ENCODE measurements around the gene MBD3L2.
"Not testable (repeated sequence)": the region's sequence is repeated elsewhere in the genome, so short reads cannot be mapped to it uniquely, and the experiment has no call there.

MBD3L2 gene

DNA sequence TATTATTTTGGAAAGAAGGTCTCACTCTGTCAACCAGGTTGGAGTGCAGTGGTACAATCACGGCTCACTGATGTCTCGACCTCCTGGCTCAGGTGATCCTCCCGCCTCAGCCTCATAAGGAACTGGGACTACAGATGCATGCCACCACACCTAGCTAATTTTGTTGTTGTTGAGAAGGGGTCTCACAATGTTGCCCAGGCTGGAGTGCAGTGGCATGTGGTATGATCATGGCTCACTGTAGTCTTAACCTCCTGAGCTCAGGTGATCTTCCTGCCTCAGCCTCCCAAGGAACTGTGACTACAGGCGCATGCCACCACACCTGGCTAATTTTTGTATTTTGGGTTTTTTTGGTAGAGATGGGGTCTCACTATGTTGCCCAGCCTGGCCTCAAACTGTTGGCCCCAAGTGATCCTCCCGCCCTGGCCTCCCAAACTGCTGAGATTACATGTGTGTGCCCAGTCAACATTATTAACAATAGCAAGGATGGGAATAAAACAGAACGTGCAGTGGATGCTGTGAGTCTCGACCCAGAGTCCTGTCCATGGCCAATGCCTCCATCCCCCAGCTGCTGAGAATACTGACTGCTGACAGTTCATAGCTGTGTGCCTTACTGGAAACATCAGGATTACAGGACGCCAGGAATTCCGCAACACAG, 14.8 kb downstream of the MBD3L2 start:
- no peak for DNase-seq

DNA sequence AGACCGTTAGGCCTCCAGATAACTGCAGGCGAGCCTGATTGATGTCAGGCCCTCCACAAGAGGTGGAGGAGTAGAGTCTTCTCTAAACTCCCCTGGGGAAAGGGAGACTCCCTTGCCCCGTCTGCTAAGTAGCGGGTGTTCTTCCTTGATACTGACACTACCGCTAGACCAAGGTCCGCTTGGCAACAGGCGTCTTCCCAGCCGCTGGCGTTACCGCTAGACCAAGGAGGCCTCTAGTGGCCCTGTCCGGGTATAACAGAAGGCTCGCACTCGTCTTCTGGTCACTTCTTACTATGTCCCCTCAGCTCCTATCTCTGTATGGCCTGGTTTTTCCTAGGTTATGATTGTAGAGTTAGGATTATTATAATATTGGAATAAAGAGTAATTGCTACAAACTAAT, 18.0 kb downstream of the MBD3L2 start:
- not testable (repeated sequence) for DNase-seq

DNA sequence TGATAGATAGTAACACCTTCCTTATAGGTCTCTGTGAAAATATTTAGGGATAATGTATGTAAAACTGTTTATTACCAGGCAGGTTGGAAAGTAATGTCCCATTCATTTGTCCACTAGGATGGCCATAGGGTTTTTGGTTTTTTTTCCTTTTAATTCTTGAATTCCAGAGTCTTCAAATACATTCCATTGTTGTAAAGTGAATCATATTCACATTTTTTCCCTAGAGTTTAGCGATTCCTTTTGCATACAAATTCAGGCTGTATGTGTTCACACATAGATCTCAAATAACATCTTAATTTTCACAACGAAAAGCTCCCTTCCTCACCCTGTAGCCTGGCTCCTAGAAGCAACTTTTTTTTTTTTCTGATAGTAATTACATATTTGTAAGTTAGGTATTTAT, 18.6 kb downstream of the MBD3L2 start:
- DNase-seq, result no peak

DNA sequence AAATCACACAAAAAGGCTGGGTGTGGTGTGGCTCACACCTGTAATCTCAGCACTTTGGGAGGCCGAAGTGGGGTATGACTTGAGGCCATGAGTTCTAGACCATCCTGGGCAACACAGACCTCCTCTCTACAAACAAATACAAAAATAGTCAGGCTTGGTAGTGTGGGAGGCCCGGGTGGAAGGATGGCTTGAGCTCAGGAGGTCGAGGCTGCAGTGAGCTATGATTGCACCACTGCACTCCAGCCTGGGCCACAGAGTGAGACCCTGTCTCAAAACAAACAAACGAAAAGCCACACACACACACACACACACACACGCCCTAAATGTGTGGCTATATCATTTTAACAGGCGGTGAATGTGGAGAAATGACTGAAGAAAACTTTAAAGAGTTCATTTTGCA, 19.5 kb downstream of the MBD3L2 start:
- no peak for DNase-seq

DNA sequence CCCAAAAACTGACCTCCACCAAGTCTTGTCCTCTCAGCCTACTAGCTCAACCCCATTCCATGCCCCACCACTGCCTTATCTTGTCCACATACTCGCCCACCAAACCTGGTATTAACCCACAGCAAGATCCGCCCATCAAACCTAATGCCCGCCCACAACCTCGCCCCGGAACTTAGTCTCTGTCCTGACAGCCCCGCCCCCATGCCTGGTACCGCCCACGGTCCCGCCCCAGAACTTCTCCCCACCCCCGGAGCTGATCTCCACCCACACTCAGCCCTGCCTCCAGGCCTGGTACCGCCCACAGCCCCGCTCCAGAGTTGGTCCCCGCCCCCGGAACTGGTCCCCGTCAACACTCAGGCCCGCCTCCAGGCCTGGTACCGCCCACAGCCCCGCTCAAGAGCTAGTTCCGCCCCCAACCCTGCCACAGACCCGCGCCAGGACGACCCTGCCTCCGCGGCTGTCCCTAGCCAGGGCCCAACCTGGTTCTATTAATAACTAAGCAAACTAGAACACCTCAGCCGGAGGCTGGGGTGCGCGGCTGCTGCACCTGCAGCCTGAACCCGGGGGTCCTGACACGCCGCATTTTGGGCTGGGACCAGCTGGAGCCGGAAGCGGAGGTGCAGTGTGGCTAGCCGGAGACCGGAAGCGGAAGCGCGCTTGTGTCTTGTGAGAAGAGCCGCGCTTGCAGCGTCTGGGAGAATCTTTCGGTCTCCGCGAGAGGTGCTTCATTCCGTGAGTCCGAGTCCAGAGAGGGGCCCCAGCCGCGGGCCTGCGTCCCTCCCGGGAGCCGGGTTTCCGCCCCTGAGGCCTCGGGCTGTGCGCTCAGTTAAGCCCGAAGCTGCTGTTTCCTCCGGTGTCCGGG, 20.2 kb downstream of the MBD3L2 start, which contains the start of gene ZNF557:
ZNF557 (plus strand) TSS at position 662 of the 862 bp plus-strand sequence. CDS start 5,372 bp downstream, outside the sequence.
- peak; percentile 94 to 96 for DNase-seq

DNA sequence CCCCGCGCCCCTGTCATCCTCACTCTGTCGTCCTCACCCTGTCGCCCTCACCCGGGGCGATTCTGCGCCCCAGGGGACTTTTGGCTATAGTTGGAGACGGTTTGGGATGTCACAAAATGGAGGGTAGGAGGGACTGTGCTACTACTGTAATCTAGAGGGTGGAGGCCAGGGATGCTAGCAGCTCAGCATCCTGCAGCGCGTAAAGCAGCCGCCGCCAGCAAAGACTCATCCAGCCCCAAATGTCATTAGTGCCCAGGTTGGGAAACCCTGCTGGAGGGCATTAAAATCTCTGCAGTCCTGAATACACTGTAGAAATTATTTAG, 20.7 kb downstream of the MBD3L2 start:
- DNase-seq, result no peak

DNA sequence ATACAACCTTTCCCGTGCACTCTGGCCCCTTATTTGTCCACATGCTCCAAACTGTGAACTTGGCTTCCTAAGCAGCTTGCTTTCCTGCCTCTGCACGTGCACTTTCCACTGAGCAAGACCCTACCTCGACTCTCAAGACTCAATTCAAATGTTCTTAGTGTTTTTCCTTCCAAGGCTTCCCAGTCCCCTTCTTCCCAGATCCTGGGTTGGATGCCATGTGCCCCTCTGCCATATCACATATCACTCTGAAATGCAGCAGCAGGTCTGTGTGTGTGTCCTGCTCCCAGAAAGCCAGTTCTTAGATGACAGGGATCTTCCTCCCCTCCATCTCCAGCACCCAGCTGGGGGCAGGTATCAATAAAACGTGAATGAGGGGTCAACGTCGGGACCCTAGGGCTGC, 23.4 kb downstream of the MBD3L2 start:
- DNase-seq, result no peak

DNA sequence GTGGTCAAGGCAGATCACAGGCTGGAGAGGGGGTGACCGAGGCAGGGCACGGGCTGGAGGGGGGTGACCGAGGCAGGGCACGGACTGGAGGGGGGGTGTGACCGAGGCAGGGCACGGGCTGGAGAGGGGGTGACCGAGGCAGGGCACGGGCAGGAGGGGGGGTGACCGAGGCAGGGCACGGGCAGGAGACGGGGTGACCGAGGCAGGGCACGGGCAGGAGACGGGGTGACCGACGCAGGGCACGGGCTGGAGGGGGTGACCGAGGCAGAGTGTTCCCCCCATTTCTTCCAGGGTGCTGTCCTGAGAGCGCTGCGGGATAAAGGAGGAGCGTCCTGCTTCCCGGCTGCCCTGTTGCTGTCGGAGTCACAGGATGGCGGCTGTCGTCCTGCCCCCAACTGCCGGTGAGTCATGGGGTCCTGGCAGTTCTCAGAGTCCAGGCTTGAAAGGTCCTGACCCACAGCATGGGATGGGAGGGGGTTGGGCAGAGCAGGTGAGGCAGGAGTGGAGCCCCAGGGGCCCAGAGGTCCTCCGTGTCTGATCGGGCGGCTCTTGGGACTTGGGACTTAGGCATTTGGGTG, 25.7 kb downstream of the MBD3L2 start:
- DNase-seq, result no peak

DNA sequence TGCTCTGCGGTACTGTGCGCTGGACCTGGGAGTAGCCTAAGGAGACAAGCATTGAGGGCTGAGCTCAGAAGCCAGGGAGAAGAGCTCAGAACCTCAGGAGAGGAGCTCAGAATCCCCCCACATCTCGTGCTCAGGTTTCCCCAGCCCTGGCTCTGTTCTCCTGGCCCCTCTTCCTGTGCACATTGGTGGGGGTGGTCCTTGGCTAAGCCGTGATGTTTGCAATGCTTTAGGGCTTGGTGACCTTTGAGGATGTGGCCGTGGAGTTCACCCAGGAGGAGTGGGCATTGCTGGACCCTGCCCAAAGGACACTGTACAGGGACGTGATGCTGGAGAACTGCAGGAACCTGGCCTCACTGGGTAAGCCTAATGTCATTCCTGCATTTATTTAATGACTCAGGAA, 27.0 kb downstream of the MBD3L2 start:
- DNase-seq, result no peak

DNA sequence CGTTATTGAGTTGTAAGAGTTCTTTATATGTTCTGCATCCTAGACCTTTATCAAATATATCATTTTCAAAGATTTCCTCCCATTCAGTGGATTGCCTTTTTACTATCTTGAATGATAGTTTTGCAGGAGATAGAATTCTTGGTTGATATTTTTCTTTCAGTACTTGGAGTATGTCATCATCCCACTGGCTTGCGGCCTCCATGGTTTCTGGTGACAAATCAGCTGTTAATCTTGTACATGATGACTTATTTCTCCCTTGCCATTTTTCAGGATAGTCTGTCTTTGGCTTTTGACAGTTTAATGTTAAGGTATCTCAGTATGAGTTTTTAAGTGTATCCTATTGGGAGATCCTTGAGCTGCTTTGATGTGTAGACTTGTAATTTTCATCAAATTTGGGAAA, 28.9 kb downstream of the MBD3L2 start:
- no peak for DNase-seq

DNA sequence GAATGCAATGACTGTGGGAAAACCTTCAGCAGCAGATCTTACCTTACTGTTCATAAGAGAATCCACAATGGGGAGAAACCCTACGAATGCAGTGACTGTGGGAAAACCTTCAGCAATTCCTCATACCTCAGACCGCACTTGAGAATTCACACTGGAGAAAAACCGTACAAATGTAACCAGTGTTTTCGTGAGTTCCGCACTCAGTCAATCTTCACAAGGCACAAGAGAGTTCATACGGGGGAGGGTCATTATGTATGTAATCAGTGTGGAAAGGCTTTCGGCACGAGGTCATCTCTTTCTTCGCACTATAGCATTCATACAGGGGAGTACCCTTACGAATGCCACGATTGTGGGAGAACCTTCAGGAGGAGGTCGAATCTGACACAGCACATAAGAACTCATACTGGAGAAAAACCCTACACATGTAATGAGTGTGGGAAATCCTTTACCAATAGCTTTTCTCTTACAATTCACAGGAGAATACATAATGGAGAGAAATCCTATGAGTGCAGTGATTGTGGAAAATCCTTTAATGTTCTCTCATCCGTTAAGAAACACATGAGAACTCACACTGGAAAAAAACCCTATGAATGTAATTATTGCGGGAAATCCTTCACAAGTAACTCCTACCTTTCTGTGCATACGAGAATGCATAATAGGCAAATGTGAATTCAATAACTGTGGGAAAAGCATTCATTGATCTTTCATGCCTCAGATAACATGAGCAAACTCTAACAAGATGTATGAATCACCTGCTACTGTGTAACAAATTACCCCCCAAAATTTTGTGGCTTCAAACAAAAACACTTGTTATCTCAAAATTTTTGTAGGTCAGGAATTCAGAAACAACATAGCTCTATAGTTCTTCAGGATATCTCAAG, 34.2 kb downstream of the MBD3L2 start:
- peak in 1 of 2 experiments; percentile 2 for DNase-seq

DNA sequence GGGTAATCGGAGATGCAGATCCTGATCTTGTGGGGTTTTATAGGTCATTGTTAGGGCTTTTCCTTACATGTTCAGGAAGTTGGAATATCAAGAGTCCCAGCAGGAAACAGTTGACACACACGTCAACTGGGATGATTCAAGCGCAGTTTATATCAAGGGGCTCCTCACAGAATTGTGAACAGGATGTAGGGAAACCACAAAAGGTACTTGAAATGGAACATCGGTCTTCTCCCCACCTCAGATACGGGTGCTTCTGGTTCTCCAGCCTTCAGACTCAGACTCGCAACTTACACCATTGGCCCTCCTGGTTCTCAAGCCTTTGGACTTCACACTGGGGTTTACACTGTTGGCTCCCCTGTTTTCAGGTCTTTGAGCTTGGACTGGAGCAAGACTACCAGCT, 39.9 kb downstream of the MBD3L2 start:
- DNase-seq, result no peak

DNA sequence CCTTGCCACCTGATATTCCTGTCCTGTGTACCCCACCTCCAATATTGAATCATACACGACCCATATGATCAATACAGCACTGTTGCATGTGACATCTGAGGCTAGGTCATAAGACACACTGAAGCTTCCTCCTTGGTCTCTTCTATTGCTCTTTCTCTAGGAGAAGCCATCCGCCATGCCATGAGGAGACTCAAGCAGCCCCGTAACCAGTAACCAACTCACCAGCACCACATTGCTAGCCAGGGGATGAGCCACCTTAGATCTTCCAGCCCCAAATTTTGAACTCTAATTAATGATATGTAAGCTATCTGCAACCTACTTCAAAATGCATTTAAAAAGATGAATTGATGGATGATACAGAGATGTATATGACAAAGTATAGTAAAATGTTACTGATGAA, 49.0 kb downstream of the MBD3L2 start:
- no peak for DNase-seq

DNA sequence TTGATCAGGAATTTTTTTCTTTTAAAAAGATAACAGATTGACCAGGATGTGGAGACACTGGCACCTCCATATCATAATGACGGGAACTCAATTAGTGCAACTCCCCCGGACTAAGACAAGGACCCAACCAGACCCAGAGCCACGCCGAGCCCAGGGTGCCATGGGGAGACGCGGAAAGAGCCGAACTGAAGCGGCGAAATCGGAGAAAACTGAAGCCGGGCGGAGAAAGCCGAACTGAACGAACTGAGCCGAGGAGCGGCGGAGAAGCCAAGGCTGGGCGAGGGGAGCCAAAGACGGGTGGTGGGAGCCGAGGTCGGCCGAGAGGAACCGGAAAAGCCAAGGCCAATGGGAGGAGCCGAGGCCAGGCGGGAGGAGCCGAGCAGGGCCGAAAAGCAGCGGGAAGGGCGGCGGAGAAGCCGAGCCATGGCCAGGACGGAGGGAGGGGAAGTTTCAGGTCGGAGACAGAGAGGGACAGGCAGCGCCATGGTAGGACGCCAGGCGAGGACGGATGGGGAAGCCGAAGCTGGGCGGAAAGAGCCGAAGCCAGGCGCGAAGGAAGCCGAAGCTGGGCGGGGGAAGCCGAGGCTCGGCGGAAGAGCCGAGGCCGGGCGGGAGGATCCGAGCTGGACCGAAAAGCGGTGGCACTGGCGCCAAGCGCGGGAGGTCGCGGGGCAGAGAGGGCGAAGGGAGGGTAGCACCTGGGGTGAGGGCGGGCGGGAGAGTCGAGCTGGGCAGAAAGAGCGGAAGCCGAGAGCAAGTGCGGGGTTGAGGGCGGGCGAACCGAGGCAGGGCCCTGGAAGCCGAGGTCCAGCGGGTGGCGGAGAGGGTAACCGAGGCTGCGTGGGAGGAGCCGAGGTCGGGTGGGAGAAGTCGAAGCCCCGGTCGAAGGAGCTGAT, 49.8 kb downstream of the MBD3L2 start:
- DNase-seq, result peak; percentile 92 to 93

DNA sequence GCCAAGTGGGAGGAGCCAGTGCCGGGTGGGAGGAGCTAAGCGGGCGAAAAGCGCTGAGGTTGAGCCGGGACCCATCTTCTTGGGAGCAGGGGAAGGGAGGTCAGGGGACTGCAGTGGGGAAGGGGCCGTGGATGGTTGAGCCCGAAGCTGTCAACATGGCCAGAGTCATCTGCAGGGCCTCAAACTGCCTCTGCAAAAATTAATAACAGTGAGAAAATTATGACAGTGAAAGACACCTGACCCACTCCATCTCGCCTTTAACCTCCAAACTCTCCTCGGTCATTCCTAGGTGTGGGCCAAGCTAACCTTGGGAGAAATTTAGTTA, 50.4 kb downstream of the MBD3L2 start:
- DNase-seq, result no peak

Data from NCI-H2081 (cell line).